ENCODE data around the gene ANKS3.

Gene ANKS3, protein sequence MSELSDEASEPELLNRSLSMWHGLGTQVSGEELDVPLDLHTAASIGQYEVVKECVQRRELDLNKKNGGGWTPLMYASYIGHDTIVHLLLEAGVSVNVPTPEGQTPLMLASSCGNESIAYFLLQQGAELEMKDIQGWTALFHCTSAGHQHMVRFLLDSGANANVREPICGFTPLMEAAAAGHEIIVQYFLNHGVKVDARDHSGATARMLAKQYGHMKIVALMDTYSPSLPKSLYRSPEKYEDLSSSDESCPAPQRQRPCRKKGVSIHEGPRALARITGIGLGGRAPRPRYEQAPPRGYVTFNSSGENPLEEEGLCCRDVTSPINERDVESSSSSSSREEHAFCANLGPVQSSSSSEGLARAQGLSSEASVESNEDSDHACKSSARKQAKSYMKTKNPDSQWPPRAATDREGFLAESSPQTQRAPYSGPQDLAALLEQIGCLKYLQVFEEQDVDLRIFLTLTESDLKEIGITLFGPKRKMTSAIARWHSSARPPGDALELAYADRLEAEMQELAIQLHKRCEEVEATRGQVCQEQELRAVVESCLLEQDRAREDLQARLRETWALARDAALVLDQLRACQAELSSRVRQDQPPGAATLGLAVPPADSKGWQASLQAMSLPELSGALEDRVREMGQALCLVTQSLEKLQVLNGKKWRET

DNA sequence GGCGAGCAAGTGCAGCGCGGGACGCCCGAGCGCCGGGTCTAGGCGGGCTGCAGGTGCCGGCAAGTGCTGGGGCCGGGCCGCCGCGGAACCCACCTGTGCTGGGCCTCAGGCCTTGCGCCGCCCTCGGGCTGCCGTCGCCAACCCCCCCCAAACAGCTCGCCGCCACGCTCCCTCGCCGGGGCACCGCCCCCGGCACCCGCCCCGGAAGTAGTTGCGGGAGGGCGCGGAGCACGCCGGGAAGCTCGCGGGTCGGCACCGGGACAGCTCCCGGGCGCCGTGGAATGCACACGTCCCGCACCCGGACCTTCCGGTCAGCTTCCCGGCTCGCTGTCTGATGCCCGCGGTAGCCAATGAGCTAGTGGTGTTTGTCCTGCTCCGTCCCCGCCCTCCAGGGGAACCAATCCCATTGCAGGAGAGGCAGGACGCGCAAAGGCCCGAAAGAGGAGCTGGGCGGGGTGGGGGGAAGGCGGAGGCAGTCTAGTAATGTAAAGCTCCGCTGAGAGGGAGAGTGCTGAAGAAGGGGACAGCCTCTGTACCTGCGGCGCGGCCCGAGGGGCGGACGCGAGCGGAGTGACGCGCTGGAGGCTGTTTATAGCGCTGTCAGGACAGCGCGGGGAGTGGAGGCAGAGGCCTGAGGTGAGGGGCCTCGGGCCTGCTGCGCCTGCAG lies at the start of gene ANKS3, which contains the start of gene DNAAF8:
TSS of gene ANKS3 (minus strand) at position 209 of the 667 bp plus-strand sequence. CDS start 4,122 bp downstream, outside the sequence.
TSS of gene DNAAF8 (plus strand) at position 475 of the 667 bp plus-strand sequence. CDS start 1,978 bp downstream, outside the sequence.
- DNase-seq, result peak; percentile 68

DNA sequence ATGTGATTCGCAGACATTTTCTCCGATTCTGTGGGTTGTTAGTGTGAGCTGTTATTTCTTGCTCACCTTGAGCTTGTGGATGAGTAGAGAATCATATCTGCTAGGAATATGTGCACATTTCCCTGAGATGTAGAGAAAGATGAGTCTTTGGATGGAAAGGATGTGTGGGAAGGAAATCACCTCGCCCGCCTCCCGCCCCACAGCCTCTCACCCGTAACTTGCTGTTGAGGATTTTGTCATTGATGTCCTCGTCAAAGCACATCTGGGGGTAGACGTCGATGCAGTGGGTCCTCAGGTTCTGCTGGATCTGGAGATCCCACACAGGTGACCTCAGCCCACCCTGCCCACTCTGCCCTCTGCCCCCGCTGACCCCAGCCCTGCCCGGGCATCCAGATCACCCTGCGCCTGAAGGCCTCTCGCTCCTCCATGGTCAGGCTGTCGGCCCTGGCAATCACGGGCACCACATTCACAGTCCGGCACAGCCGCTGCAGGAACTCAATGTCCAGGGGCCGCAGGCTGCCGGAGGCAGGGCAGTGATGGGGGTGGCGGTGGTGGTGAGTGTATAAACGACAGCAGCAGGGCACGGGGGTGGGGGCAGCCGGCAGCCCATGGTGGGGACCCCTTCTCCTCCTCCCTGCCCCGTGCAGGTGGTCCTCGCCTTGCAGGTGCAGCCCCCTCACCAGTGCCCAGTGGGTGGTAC lies 49.3 kb upstream of the ANKS3 start:
- no peak for DNase-seq

DNA sequence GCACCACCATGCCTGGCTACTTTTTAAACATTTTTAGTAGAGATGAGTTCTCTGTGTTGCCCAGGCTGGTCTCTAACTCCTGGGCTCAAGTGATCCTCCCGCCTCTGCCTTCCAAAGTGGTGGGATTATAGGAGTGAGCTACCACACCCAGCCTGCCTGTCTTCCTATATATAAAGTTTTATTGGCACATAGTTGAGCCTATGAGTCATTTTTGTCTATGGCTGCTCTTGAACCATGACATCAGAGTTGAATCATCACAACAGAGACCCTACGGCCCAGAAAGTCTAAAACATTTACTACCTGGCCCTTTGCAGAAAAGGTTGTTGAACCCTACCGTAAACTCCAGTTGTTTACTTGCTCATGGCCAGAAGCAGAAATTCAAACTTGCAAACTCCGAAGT lies 46.2 kb upstream of the ANKS3 start:
- no peak for DNase-seq

DNA sequence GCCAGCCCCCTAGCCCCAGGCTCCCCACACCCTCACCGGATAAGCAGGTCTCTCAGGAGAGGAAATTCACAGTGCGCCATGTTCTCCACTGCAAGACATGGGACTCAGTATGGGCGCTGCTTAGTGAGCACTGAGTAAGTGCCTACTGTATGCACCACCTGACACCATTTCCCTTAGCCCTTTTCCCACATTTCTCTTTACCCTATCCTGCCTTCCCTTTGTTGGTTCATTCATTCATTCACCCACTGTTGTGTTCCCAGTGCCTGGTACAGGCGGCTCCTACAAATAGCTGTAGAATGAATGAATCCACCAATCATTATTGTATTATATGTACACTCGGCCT lies 44.0 kb upstream of the ANKS3 start:
- no peak for DNase-seq

DNA sequence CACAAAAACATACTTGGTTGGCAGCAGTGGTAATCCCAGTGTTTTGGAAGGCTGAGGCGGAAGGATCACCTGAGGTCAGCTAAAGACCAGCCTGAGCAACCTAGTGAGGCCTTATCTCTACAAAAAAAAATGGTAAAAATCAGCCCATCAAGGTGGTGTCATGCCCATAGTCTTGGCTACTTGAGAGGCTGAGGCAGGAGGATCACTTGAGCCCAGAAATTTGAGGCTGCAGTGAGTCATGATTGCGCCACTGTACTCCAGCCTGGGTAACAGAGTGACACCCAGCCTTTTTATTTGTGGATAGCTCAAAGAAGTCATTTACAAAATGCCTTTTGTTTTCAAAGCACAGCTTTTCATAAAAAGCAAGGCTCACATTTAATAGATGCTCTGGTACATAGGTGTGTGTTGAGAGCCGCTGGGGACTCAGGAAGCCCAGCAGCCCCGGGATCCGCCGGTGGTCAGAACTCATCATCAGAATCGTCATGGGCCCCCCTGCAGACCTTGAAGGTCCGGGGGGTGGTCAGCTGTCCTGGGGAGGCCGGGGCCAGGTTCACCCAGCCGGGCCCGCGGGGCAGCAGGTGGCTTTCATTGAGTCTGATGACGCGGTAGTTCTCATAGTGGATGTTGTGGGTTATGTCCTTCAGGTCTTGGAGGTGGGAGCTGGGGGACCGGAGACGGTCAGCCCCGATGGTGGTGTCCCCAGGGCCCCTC lies 43.4 kb upstream of the ANKS3 start:
- no peak for DNase-seq

DNA sequence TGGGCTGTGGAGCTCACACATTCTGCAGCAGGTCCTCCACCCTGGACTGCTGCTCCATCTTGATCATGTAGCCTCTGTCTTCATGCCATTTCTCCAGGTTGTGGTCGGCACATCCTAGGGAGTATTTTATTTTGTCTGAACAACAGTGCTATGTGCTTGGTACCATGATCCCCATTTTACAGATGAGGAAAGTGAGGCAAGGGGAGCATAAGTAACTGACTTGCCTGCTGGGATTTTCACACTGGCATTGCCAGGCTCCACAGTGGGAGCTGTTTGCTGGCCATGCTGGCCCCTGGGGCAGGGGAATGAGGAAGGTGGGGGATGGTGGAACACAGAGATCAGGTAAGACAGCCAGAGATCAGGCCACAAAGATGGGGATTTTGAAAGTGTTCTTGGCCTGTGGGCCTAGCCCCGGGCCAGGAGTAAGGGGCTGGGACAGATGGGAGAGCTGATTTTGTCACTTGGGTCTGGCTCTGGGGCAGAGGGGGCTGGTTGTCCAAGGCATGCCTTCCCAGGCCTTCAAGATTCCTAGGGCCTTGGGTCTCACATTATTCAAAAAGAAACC lies 42.2 kb upstream of the ANKS3 start:
- no peak for DNase-seq

DNA sequence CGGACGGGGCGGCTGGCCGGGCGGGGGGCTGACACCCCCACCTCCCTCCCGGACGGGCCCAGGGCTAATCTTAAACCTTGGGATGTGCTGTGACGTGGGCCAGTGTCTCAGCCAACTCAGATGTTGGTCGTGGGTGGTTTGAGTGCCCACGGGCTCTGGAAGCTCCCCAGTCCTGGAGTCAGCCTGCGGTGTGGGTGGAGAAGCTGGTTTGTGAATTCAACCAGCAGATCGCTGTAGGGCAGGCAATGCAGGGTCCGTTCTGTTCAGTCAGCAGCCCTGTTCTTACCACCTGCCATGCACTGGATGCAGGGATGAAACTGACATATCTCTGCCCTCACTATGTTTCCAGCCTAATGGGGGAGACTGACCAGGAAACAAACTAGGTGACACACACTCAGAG lies 40.9 kb upstream of the ANKS3 start:
- DNase-seq, result no peak

DNA sequence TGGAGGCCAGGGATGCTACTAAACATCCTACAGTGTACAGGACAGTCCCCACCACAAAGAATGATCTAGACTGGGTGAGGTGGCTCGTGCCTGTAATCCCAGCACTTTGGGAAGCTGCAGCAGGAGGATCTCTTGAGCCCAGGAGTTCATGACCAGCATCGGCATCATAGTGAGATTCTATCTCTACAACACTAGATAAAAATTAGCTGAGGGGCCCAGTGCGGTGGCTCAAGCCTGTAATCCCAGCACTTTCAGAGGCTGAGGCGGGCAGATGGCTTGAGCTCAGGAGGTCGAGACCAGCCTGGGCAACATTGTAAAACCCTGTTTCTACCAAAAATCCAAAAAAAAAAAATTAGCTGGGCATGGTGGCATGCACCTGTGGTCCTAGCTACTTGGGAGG lies 38.3 kb upstream of the ANKS3 start:
- DNase-seq, result no peak

DNA sequence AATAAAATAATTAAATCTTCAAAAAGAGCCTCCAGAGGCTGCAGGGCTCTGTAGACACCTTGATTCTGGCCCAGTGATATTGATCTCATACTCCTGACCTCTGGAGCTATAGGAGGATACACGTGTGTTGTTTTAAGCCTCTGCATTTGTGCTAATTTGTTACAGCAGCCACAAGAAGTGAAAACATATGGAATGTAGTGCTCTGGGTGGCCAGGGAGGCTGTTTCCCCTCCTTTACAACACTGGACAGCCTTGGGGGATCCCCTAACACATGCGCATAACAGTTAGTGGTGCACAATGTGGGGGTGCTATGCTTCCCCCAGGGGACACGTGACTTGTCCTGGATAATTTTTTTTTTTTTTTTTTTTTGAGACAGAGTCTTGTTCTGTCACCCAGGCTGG lies 37.6 kb upstream of the ANKS3 start:
- no peak for DNase-seq

DNA sequence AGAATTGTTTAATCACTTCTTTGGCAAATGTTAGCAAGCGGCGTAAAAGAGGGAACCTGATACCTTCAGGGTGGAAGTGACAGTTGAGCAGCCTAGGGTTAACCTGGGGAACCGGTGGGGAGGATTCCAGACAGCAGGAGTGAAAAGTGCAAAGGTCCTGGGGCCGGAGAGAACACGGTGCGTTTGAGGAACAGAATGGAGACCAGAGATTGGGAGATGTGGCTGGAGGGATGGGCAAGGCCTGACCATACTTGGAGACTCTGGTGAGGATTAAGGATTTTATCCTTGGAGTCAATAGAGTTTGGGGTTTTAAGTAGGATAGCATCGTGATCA lies 35.2 kb upstream of the ANKS3 start:
- no peak for DNase-seq

DNA sequence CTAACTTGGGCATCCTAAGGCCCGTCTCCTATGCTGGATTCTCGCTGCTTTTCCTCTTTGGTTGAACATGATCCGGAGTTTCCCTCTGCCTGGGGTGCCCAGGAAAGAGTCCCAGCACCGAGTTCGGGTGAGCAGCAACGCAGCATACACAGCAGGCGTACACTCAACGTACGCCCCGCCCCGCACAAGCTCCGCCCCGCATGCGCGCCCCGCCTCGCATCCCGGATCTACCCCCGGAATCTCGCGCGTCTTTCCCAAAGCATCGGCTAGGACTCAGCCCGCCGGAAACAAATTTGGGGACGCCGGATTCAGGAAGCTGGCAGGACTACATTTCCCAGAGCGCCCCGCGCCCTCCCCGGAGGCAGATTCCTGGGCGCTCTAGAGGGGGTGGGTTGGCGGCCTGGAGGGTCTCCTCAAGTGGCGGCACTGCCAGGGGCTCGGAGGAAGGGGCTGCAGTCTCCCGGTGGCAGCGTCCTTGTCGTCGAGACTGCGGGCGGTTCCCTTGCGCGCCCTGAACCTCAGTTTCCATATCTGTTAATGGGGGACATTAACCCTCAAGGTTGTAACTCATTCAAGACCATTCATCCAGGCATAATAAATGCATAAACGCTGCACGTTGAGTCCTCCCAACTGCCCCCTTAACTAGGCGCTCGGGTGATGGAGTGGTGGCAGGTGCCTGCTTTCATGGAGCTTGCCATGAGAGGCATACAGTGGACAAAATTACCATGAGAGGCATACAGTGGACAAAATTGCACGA lies 34.7 kb upstream of the ANKS3 start:
- DNase-seq, result peak; percentile 96

DNA sequence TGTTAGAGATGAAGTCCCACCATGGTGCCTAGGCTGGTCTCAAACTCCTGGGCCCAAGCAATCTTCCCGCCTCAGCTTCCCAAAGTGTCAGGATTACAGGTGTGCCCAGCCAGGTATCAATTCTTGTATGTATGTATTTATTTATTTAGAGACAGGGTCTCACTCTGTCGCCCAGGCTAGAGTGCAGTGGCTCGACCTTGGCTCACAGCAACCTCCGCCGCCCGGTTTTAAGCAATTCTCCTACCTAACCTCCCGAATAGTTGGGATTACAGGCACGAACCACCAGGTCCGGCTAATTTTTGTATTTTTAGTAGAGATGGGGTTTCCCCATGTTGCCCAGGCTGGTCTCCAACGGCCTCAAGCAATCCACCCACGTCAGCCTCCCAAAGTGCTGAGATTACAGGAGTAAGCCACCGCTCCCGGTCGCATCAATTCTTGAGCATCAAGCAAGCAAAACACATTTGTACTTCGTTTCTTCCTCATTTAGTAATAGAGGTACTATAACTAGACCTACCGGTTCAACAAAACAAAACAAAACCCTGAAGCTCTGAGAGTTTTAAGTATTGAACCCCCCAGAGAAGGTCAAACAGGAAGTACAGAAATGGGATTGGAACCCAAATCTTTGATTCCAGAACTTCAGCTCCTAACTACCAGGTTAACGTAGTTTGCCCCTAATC lies 33.9 kb upstream of the ANKS3 start:
- DNase-seq, result no peak

DNA sequence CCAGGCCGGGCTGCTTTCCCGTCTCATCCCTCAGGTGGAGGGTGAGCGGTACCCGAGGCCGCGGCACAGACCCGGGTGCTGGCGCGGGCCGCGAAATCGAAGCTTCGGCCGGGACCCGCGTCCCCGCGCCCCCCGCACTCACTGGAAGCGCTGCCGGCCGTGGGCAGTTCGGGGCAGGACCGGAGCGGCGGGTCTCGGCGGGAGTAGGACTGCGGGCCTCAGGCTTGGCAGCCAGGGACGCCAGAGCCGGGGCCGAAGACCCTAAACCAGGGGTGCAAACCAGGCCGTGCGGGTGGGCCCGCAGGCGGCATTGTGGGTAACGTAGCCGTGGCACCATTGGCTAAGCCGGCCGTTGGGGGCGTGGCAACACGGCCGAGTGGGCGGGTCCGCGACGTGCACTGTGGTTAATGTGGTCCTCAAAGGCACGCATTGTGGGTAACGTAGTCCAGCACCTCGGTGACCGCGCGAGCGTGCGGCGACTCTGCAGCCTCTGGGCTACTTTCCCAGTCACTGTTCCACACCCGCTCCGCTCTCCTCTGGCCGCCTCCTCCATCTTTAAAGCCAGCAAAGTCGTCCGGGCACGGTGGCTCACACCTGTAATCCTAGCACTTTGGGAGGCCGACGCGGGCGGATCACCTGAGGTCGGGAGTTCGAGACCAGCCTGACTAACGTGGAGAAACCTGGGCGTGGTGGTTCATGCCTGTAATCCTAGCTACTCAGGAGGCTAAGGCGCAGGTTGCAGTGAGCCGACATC lies 33.0 kb upstream of the ANKS3 start, which contains the start of gene ZNF500:
TSS of gene ZNF500 (minus strand) at position 288 of the 754 bp plus-strand sequence. CDS start 1,184 bp downstream, outside the sequence.
- peak; percentile 94 for DNase-seq

DNA sequence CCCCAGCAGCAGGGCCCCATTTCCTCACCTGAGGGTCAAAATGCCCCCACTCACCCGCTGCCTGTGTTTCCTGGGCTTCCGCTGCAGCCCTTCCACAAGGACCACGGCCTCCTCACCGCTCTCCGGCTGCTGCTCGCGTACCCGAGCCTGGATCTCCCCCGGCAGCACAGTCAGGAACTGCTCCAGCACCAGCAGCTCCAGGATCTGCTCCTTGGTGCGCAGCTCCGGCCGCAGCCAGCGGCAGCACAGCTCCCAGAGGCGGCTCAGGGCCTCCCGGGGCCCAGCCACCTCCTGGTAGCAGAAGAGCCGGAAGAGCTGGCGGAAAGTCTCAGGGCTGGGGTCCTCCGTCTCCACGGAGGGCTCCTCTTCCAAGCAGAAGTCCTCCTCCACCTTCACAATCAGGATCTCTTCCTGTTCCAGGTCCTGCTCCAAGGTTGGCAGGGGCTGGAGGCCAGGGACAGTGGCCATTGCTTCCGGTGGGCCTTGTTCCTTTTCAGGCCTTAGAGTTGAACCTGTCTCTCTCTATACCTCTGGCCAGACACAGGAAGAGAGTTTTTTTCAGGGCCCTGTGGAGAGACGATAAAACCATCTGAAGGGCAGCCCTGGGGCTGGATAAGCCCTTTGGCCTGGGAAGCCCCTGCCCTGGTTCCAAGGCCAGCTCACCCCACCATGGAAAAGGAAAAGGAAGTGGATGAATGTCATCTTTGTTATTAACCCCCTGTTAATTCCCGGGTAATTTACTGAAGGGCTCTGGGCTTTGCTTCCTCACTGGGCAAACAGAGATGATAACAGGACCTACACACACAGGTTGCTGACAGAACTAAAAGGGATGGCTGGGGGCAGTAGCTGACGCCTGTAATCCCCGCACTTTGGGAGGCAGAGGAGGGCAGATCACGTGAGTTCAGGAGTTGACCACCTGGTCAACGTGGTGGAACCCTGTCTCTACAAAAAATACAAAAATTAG lies 31.7 kb upstream of the ANKS3 start:
- no peak for DNase-seq

DNA sequence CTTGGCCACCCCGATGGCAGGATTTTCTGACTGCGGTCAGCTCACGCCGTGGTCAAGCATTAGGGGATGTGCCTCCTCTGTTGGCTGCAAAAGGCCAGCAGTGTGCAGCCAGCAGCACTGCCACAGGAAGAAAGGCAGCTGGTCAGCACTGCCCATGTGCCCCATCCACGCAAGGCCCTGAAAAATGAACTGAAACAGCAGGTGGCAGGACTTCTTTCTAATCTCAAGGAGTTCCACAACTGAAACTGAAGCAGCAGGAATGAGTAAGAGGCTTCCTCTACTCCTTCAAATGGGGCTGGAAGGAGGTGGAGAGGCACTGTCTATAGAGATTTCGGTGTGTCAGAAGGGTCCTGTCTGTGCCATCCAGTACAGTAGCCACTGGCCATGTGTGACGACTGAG lies 29.7 kb upstream of the ANKS3 start:
- DNase-seq, result no peak

DNA sequence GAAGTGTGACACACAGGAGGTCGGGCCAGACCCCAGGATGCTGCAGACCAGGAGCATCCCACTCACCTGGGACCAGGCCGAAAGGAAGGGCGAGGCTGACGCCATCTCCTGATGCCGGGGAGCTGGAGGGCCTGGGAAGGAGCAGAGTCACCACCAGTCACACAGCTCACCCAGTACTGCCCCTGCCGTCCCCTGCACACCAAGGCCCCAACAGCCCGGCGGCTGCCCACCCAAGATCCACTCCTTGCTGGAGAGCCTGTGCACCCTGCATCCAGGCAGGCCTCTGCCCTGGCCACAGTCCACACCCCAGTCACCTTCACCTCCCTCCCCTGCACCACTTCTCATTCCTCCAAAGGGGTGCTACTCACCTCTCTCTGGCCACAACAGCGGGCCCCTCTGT lies 28.1 kb upstream of the ANKS3 start:
- DNase-seq, result no peak

DNA sequence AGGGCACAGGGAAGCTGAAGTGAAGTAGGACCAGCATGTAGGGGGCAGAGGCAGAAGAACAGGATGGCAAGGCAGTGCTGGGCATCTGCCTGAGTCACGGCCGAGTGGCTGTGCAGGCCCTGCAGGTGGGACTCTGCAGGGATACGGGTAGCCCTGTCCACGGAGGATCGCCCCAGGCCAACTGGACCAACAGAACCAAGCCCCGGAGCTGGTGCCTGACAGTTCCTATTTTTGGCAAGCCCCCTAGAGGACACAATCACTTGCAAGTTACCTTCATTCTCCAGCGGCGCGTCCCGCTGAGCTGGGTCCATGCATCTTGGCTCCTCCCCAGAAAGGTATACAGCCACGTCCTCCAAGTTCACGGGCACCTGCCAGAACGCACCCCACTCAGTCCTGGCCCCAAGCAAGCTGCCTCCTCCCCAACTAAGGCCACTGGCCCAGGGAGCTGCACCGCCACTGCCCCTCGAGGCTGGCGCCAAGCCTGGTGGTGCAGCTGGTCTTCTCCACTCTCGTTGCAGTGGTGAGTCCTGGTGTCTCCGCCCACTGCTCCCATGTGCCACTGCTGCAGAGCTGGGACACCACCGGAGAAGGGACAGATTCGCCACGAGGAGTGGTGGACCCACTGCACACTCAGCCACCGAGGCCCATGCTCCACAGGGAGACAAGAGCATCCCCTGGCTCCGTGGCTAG lies 26.3 kb upstream of the ANKS3 start:
- no peak for DNase-seq

DNA sequence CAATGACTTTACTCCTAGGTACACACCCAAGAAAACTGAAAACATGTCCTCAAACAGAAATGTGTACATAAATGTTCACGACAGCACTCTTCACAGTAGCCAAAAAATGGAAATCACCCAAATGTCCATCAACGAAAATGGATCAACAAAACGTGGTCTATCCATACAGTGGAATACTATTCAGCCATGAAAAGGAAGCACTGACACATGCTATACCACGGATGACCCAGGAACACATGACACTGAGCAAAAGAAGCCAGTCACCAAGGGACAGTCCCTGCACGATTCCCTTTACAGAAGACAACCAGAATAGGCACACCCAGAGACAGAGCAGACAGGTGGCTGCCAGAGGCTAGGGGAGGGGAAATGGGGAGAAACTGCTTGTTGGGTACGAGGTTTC lies 21.6 kb upstream of the ANKS3 start:
- DNase-seq, result no peak

All from NCI-H1436 (cell line).